ENCODE data around the gene BICDL1.

Gene BICDL1

GRCh38 chr12:120121343-120121742, 132.3 kb downstream of the BICDL1 start:
- no peak overlapping the region for H3K27ac ChIP-seq (replicated peaks)
- H3K27me3 ChIP-seq (ENCODE audit: insufficient read depth, poor library complexity, severe bottlenecking) = no peaks in the 10 kb centered on the region
- no peak for DNase-seq (ENCODE audit: low read depth in 1 of 2, low spot score in 1 of 2)
- TF ChIP-seq GABPA (IDR thresholded peaks at IDR 0.05; ENCODE audit: low read depth) (no peak), CTCF (IDR thresholded peaks at IDR 0.05; ENCODE audit: insufficient read depth, low read length) (no peak), REST (IDR thresholded peaks at IDR 0.05; ENCODE audit: insufficient replicate concordance, low read depth) (no peak), POLR2AphosphoS5 (IDR thresholded peaks at IDR 0.05; ENCODE audit: low read depth) (no peak), SPI1 (IDR thresholded peaks at IDR 0.05; ENCODE audit: borderline replicate concordance, low read depth) (no peak)
- no peak overlapping the region for H3K4me3 ChIP-seq (replicated peaks; ENCODE audit: insufficient read depth, low read length)

GRCh38 chr12:120121766-120122293, 132.8 kb downstream of the BICDL1 start:
- no peak for DNase-seq (ENCODE audit: low read depth in 1 of 2, low spot score in 1 of 2)
- H3K4me3 ChIP-seq (replicated peaks; ENCODE audit: insufficient read depth, low read length) = no peak overlapping the region
- no peaks in the 10 kb centered on the region for H3K27me3 ChIP-seq (ENCODE audit: insufficient read depth, poor library complexity, severe bottlenecking)
- no peak overlapping the region for H3K27ac ChIP-seq (replicated peaks)
- TF ChIP-seq POLR2AphosphoS5 (IDR thresholded peaks at IDR 0.05; ENCODE audit: low read depth) (no peak), CTCF (IDR thresholded peaks at IDR 0.05; ENCODE audit: insufficient read depth, low read length) (no peak), GABPA (IDR thresholded peaks at IDR 0.05; ENCODE audit: low read depth) (no peak), SPI1 (IDR thresholded peaks at IDR 0.05; ENCODE audit: borderline replicate concordance, low read depth) (no peak), REST (IDR thresholded peaks at IDR 0.05; ENCODE audit: insufficient replicate concordance, low read depth) (no peak)

GRCh38 chr12:120125029-120125428, 136.0 kb downstream of the BICDL1 start:
- Histone ChIP-seq H3K4me3 (replicated peaks; ENCODE audit: insufficient read depth, low read length) (no peak overlapping the region), H3K27me3 (ENCODE audit: insufficient read depth, poor library complexity, severe bottlenecking) (no peaks in the 10 kb centered on the region), H3K27ac (replicated peaks) (no peak overlapping the region)
- no peak for TF ChIP-seq POLR2AphosphoS5 (IDR thresholded peaks at IDR 0.05; ENCODE audit: low read depth)
- TF ChIP-seq SPI1 (IDR thresholded peaks at IDR 0.05; ENCODE audit: borderline replicate concordance, low read depth) = no peak
- no peak for TF ChIP-seq REST (IDR thresholded peaks at IDR 0.05; ENCODE audit: insufficient replicate concordance, low read depth)
- no peak for TF ChIP-seq CTCF (IDR thresholded peaks at IDR 0.05; ENCODE audit: insufficient read depth, low read length)
- no peak for TF ChIP-seq GABPA (IDR thresholded peaks at IDR 0.05; ENCODE audit: low read depth)
- no peak for DNase-seq (ENCODE audit: low read depth in 1 of 2, low spot score in 1 of 2)
